Naive thymus-derived CD4-positive, alpha-beta T cell (primary cell): ENCODE data around the gene EXOG. TPM values are rescaled to one million over a fixed set of nuclear protein-coding genes. Genes with fewer than 3 reads are reported as not detected.

Source experiments
- ATAC-seq: fragments of 150-1000 bp; cut with Tn5 transposase; 2 replicates; pipeline ENCODE4 v1.10.0; 2021; ENCODE audit warnings: mild to moderate bottlenecking, moderate library complexity
- CTCF ChIA-PET: fragments of 350-600 bp; sonication (Branson Sonifier 250); formaldehyde crosslinking; loops from one replicate; lab custom pipeline; 2021; ENCODE audit warnings: antibody characterized with exemption; lab: Charles Lee
- POLR2A ChIA-PET: fragments of 350-600 bp; sonication (Branson Sonifier 250); formaldehyde crosslinking; loops from one replicate; lab custom pipeline; 2021; ENCODE audit warnings: antibody characterized with exemption, inconsistent platforms; lab: Charles Lee
- DNase-seq, 9 donors: peaks; one replicate each; pipeline versions ENCODE4 v3.0.0 to v3.0.0-alpha.2; 2020 to 2022; ENCODE audit warnings: mixed read lengths in 1 of 9
- H3K27ac ChIP-seq: one replicate; pipeline ENCODE4 v1.7.0; 2013; ENCODE audit warnings: mild to moderate bottlenecking, low read depth, low read length, moderate library complexity
- H3K27me3 ChIP-seq, 2 donors: one replicate each; pipeline ENCODE4 v1.7.0; 2013; ENCODE audit warnings: low read length in 2 of 2, mild to moderate bottlenecking in 2 of 2, moderate library complexity in 2 of 2; ENCODE audit not compliant: control insufficient read depth in 2 of 2, insufficient read depth in 2 of 2
- H3K36me3 ChIP-seq, 3 experiments: 1 replicate in 2 of 3; 2 replicates in 1 of 3; pipeline ENCODE4 v1.7.0; 2013; ENCODE audit warnings: low read length in 3 of 3, mild to moderate bottlenecking in 3 of 3, moderate library complexity in 1 of 3; ENCODE audit not compliant: insufficient read depth in 3 of 3, control insufficient read depth in 2 of 3
- H3K4me1 ChIP-seq, 2 donors: one replicate each; pipeline ENCODE4 v1.7.0; 2013; ENCODE audit warnings: low read length in 2 of 2, mild to moderate bottlenecking in 2 of 2, moderate library complexity in 1 of 2; ENCODE audit not compliant: control insufficient read depth in 2 of 2, insufficient read depth in 2 of 2
- H3K4me3 ChIP-seq: 2 replicates; pipeline ENCODE4 v1.7.0; 2013; ENCODE audit warnings: mild to moderate bottlenecking, low read length
- H3K9me3 ChIP-seq, 3 experiments: 1 replicate in 2 of 3; 2 replicates in 1 of 3; pipeline ENCODE4 v1.7.0; 2013; ENCODE audit warnings: low read length in 3 of 3; ENCODE audit not compliant: control insufficient read depth in 2 of 3
- H3K27ac Mint-ChIP-seq, 9 donors: one replicate each; pipeline ENCODE4 v1.8.0; 2020 to 2022; ENCODE audit warnings: mixed read lengths in 9 of 9, mild to moderate bottlenecking in 8 of 9, moderate library complexity in 5 of 9, inconsistent platforms in 2 of 9
- H3K27me3 Mint-ChIP-seq, 5 donors: one replicate each; pipeline ENCODE4 v1.8.0; 2021 to 2022; ENCODE audit warnings: mixed read lengths in 5 of 5, mild to moderate bottlenecking in 1 of 5
- H3K36me3 Mint-ChIP-seq, 5 donors: one replicate each; pipeline ENCODE4 v1.8.0; 2020 to 2022; ENCODE audit warnings: mixed read lengths in 5 of 5, mild to moderate bottlenecking in 3 of 5, inconsistent platforms in 1 of 5
- H3K4me1 Mint-ChIP-seq, 7 donors: one replicate each; pipeline ENCODE4 v1.8.0; 2020 to 2022; ENCODE audit warnings: mixed read lengths in 7 of 7, mild to moderate bottlenecking in 3 of 7, inconsistent platforms in 1 of 7
- H3K4me3 Mint-ChIP-seq, 10 donors: one replicate each; pipeline ENCODE4 v1.8.0; 2020 to 2022; ENCODE audit warnings: mild to moderate bottlenecking in 10 of 10, mixed read lengths in 10 of 10, moderate library complexity in 6 of 10, inconsistent platforms in 2 of 10
- H3K9me3 Mint-ChIP-seq, 11 donors: one replicate each; pipeline ENCODE4 v1.8.0; 2020 to 2022; ENCODE audit warnings: mixed read lengths in 11 of 11, mild to moderate bottlenecking in 4 of 11, inconsistent platforms in 1 of 11, moderate library complexity in 1 of 11
- intact Hi-C, 2 donors: fragments of 100-400 bp; cut with micrococcal nuclease; formaldehyde crosslinking; loops; one replicate each; pipeline ENCODE4 v1.15.1; 2023
- polyA plus RNA-seq, 2 donors: library from polyadenylated mRNA; unstranded; fragments of 300-500 nt; fragmentation: Illumina TruSeq; gene quantifications; one replicate each; pipeline ENCODE4 v1.2.3, GENCODE V29; 2021
- total RNA-seq, 6 experiments: library from RNA in 5 of 6; stranded (reverse) in 5 of 6; gene quantifications; 1 replicate in 5 of 6; 2 replicates in 1 of 6; pipeline ENCODE4 v1.2.3 and lab custom pipeline; 2021 to 2026

Gene EXOG
- total and polyA plus RNA-seq, 7 experiments from 2014 or later, result 6.1 to 31.0 (median 20.7) TPM

DNA sequence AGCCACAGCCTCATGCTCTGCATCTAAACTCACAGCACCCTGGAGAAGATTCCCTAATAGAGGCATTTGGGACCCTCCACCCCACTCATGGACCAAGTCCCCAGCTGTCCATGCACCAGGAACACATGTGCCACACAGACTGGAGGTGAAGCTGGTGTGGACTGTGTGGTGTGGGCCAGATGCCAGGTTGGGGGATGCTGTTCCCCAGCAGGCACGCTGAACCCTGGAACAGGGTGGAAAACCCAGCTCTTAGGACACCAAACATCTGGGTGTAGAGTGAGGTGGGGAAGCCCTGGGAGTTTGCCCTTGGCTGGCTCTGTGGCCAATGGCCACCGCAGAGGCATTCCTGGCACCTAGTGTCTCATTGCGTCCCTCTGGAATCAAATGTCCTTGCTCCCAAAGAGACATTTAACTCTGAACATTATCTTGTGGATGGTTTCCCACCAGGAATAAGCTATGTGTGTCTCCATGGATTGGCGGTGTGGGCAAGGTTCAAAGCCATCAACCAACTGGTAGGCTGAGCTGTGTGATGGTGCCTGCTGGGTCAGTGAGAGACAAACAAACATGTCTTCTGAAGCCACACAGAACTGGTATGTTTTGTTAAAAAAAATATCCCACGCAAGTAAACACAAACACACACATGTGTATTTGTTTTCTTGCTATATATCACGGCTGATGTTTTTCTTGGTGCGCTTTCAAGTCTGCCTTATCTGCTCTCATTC is 65.0 kb downstream of the EXOG start:
- POLR2A ChIA-PET, result no interaction called here
- Histone ChIP-seq H3K27ac (no peak overlapping the region), H3K4me1 (no peaks in the 10 kb centered on the region), H3K9me3 (no peaks in the 10 kb centered on the region), H3K27me3 (no peaks in the 10 kb centered on the region), H3K36me3 (no peaks in the 10 kb centered on the region), H3K4me3 (no peak overlapping the region)
- intact Hi-C loops, result no loop called here
- no peaks in the 10 kb centered on the region for H3K36me3 Mint-ChIP-seq
- no peak overlapping the region for H3K27ac Mint-ChIP-seq
- ATAC-seq (no peak), DNase-seq (no peak)
- peaks cover 0 to 2% (median 0%) of the 10 kb centered on the region in 7 donors for H3K4me1 Mint-ChIP-seq
- no peaks in the 10 kb centered on the region for H3K9me3 Mint-ChIP-seq
- H3K4me3 Mint-ChIP-seq, result no peak overlapping the region
- CTCF ChIA-PET, result no interaction called here
- peaks cover 0 to 7% (median 0%) of the 10 kb centered on the region in 5 donors for H3K27me3 Mint-ChIP-seq

- H3K36me3 ChIP-seq, result no peaks in the 10 kb centered on the region
- H3K4me1 ChIP-seq, result no peaks in the 10 kb centered on the region
- intact Hi-C loops, result no loop called here
- Mint-ChIP-seq H3K4me1 (peaks cover 0 to 2% (median 0%) of the 10 kb centered on the region in 7 donors), H3K9me3 (no peaks in the 10 kb centered on the region), H3K27me3 (peaks cover 0 to 6% (median 0%) of the 10 kb centered on the region in 5 donors), H3K27ac (no peak overlapping the region), H3K4me3 (no peak overlapping the region), H3K36me3 (no peaks in the 10 kb centered on the region)
- no peak for ATAC-seq
- H3K9me3 ChIP-seq, result no peaks in the 10 kb centered on the region
- no peak for DNase-seq
- no peaks in the 10 kb centered on the region for H3K27me3 ChIP-seq
- H3K4me3 ChIP-seq, result no peak overlapping the region
- POLR2A ChIA-PET, result no interaction called here
- no peak overlapping the region for H3K27ac ChIP-seq
- CTCF ChIA-PET, result no interaction called here
Measured at GRCh38 chr3:38561746-38562466, 65.8 kb downstream of the EXOG start.

- H3K27me3 Mint-ChIP-seq, result peaks cover 0 to 6% (median 0%) of the 10 kb centered on the region in 5 donors
- intact Hi-C loops, result no loop called here
- H3K27ac Mint-ChIP-seq, result no peak overlapping the region
- peaks cover 0 to 2% (median 0%) of the 10 kb centered on the region in 7 donors for H3K4me1 Mint-ChIP-seq
- H3K4me3 Mint-ChIP-seq, result no peak overlapping the region
- Histone ChIP-seq H3K4me1 (no peaks in the 10 kb centered on the region), H3K9me3 (no peaks in the 10 kb centered on the region), H3K4me3 (no peak overlapping the region), H3K36me3 (no peaks in the 10 kb centered on the region), H3K27me3 (no peaks in the 10 kb centered on the region), H3K27ac (no peak overlapping the region)
- DNase-seq (no peak), ATAC-seq (no peak)
- POLR2A ChIA-PET, result no interaction called here
- no peaks in the 10 kb centered on the region for H3K9me3 Mint-ChIP-seq
- CTCF ChIA-PET, result no interaction called here
- H3K36me3 Mint-ChIP-seq, result no peaks in the 10 kb centered on the region
Measured at GRCh38 chr3:38562467-38562925, 66.4 kb downstream of the EXOG start.

DNA sequence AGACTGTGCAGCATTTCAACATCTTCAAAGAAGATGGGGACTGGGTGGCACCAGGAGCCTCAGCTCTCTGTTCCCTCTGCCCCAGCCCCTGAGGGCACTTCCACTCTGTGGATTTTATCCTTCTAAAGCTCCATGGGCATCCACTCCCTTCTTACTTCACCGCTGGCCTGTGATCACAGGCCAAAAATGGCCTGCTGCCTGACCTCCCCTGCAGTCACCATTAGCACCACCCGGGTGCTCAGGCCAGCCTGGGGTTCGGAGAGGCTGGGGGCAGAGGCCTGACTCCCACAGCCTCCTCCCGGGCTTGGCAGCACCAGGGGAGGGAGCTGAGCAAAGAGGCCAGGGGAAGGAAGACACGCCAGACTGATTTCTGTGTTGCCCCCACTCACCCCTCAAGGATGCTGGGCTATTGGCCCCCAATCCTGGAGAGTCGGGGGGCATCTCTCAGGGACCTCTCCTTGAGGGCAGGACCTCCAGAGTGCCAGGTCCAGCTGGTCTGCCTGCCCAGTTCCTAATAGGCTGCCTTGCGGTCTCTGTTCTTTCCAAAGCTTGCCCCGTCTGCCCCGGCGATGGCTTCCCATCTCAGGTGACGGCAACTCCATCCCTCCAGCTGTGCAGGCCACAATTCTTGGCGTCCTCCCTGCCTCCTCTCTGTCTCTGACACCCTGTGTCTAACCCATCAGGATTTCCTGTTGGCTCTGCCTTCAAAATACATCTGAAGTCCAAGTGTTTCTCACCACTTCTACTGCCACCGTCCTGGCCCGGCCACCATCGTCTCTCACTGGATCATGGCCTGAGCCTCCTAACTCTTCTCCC is 67.1 kb downstream of the EXOG start:
- H3K9me3 Mint-ChIP-seq, result no peaks in the 10 kb centered on the region
- DNase-seq (no peak), ATAC-seq (no peak)
- peaks cover 0 to 2% (median 0%) of the 10 kb centered on the region in 7 donors for H3K4me1 Mint-ChIP-seq
- H3K36me3 Mint-ChIP-seq, result no peaks in the 10 kb centered on the region
- H3K4me3 ChIP-seq, result no peak overlapping the region
- H3K27me3 ChIP-seq, result no peaks in the 10 kb centered on the region
- H3K27ac ChIP-seq, result no peak overlapping the region
- no peaks in the 10 kb centered on the region for H3K36me3 ChIP-seq
- intact Hi-C loops, result no loop called here
- POLR2A ChIA-PET, result no interaction called here
- H3K4me3 Mint-ChIP-seq, result no peak overlapping the region
- CTCF ChIA-PET, result no interaction called here
- no peaks in the 10 kb centered on the region for H3K4me1 ChIP-seq
- H3K27ac Mint-ChIP-seq, result no peak overlapping the region
- H3K9me3 ChIP-seq, result no peaks in the 10 kb centered on the region
- H3K27me3 Mint-ChIP-seq, result peaks cover 0 to 6% (median 0%) of the 10 kb centered on the region in 5 donors

GRCh38 chr3:38563886-38564270 is 67.7 kb downstream of the EXOG start:
- ATAC-seq (no peak), DNase-seq (no peak)
- no peaks in the 10 kb centered on the region for H3K27me3 ChIP-seq
- peaks cover 0 to 6% (median 0%) of the 10 kb centered on the region in 5 donors for H3K27me3 Mint-ChIP-seq
- no peaks in the 10 kb centered on the region for H3K36me3 Mint-ChIP-seq
- H3K4me1 Mint-ChIP-seq, result peaks cover 0 to 2% (median 0%) of the 10 kb centered on the region in 7 donors
- no peaks in the 10 kb centered on the region for H3K9me3 Mint-ChIP-seq
- no peak overlapping the region for H3K4me3 Mint-ChIP-seq
- POLR2A ChIA-PET, result no interaction called here
- no peaks in the 10 kb centered on the region for H3K9me3 ChIP-seq
- no peaks in the 10 kb centered on the region for H3K36me3 ChIP-seq
- H3K4me3 ChIP-seq, result no peak overlapping the region
- CTCF ChIA-PET, result no interaction called here
- intact Hi-C loops, result no loop called here
- H3K27ac Mint-ChIP-seq, result peak overlapping the region in 1 of 9 donors; percentile 7
- H3K4me1 ChIP-seq, result no peaks in the 10 kb centered on the region
- H3K27ac ChIP-seq, result no peak overlapping the region

- Mint-ChIP-seq H3K27me3 (peaks cover 0 to 6% (median 0%) of the 10 kb centered on the region in 5 donors), H3K27ac (no peak overlapping the region), H3K36me3 (no peaks in the 10 kb centered on the region), H3K9me3 (no peaks in the 10 kb centered on the region), H3K4me3 (no peak overlapping the region), H3K4me1 (peaks cover 0 to 2% (median 0%) of the 10 kb centered on the region in 7 donors)
- Histone ChIP-seq H3K36me3 (no peaks in the 10 kb centered on the region), H3K9me3 (no peaks in the 10 kb centered on the region), H3K27ac (no peak overlapping the region), H3K27me3 (no peaks in the 10 kb centered on the region), H3K4me3 (no peak overlapping the region), H3K4me1 (no peaks in the 10 kb centered on the region)
- intact Hi-C loops, result no loop called here
- DNase-seq, result no peak
- POLR2A ChIA-PET, result no interaction called here
- ATAC-seq, result peak; percentile 13
- CTCF ChIA-PET, result no interaction called here
Measured at GRCh38 chr3:38564631-38565338, 68.6 kb downstream of the EXOG start.
